H1 (cell line): Measurements from ENCODE around the gene LBH. TPM values are rescaled to one million over a fixed set of nuclear protein-coding genes. Genes with fewer than 3 reads are reported as not detected.

Source experiments
- CTCF ChIA-PET: fragments of 300-600 bp; sonication (Branson Sonifier 250); formaldehyde crosslinking; loops from one replicate; lab custom pipeline; 2021; ENCODE audit not compliant: partially characterized antibody; lab: Charles Lee
- POLR2A ChIA-PET: fragments of 300-600 bp; sonication (Branson Sonifier 250); formaldehyde crosslinking; loops from one replicate; lab custom pipeline; 2021; ENCODE audit warnings: inconsistent platforms; ENCODE audit not compliant: partially characterized antibody; lab: Charles Lee
- DNase-seq, 2 experiments: peaks; one replicate each; pipeline versions ENCODE4 v3.0.0 to v3.0.0-alpha.2; 2010 to 2022; ENCODE audit warnings: low spot score in 2 of 2, low read depth in 1 of 2, mixed read lengths in 1 of 2
- FAIRE-seq: peaks from 2 replicates; lab custom pipeline; 2011; peaks lifted over from hg19 to GRCh38; lab: Jason Lieb, UNC
- H2AFZ ChIP-seq: 2 replicates; pipeline ENCODE4 v1.8.1; 2012; ENCODE audit warnings: low read length, inconsistent platforms
- H2AK5ac ChIP-seq: 2 replicates; pipeline ENCODE4 v1.6.1; 2013; ENCODE audit warnings: low read depth, low read length
- H2BK120ac ChIP-seq: replicated peaks from 2 replicates; pipeline ENCODE3; 2013; ENCODE audit warnings: low read depth, low read length, inconsistent platforms
- H2BK12ac ChIP-seq: 2 replicates; pipeline ENCODE4 v1.6.1; 2013; ENCODE audit warnings: low read depth, low read length
- H2BK15ac ChIP-seq: 2 replicates; pipeline ENCODE4 v1.6.1; 2013; ENCODE audit warnings: low read length
- H2BK20ac ChIP-seq: 2 replicates; pipeline ENCODE4 v1.6.1; 2013; ENCODE audit warnings: low read length
- H2BK5ac ChIP-seq: 2 replicates; pipeline ENCODE4 v1.6.1; 2013; ENCODE audit warnings: low read depth, low read length
- H3K14ac ChIP-seq: 2 replicates; pipeline ENCODE4 v1.6.1; 2013; ENCODE audit warnings: inconsistent platforms; ENCODE audit not compliant: insufficient read length
- H3K18ac ChIP-seq: 2 replicates; pipeline ENCODE4 v1.6.1; 2013; ENCODE audit warnings: low read length; ENCODE audit errors: extremely low read depth
- H3K23ac ChIP-seq: 2 replicates; pipeline ENCODE4 v1.6.1; 2013; ENCODE audit warnings: inconsistent platforms; ENCODE audit not compliant: insufficient read length
- H3K23me2 ChIP-seq: 2 replicates; pipeline ENCODE4 v1.6.1; 2013; ENCODE audit warnings: low read depth, low read length
- H3K27ac ChIP-seq: 2 replicates; pipeline ENCODE4 v1.6.1; 2011; ENCODE audit warnings: low read depth, low read length, inconsistent platforms
- H3K27me3 ChIP-seq, 4 experiments: replicated peaks in 1 of 4; 1 replicate in 1 of 4; 2 replicates in 3 of 4; pipeline versions ENCODE4 v1.6.1 to v1.8.1; 2011 to 2013; ENCODE audit warnings: low read length in 3 of 4, mild to moderate bottlenecking in 3 of 4, inconsistent platforms in 2 of 4, mixed read lengths in 2 of 4, moderate library complexity in 1 of 4; ENCODE audit not compliant: control insufficient read depth in 3 of 4, insufficient read depth in 3 of 4; ENCODE audit errors: extremely low read depth in 1 of 4
- H3K36me3 ChIP-seq, 4 experiments: 2 replicates each; pipeline versions ENCODE4 v1.6.1 to v1.8.1; 2011 to 2013; ENCODE audit warnings: mild to moderate bottlenecking in 4 of 4, low read length in 3 of 4, moderate library complexity in 2 of 4, control low read depth in 1 of 4, inconsistent platforms in 1 of 4; ENCODE audit not compliant: insufficient read depth in 4 of 4, control insufficient read depth in 2 of 4
- H3K4ac ChIP-seq: replicated peaks from 2 replicates; pipeline ENCODE3; 2013; ENCODE audit warnings: low read length, low read depth, mixed read lengths, inconsistent platforms; ENCODE audit not compliant: insufficient read length
- H3K4me1 ChIP-seq, 4 experiments: replicated peaks in 1 of 4; 1 replicate in 1 of 4; 2 replicates in 3 of 4; pipeline versions ENCODE4 v1.6.1 to v1.8.1; 2011 to 2013; ENCODE audit warnings: low read length in 3 of 4, inconsistent platforms in 2 of 4, mixed read lengths in 1 of 4; ENCODE audit not compliant: insufficient read depth in 4 of 4, control insufficient read depth in 3 of 4
- H3K4me2 ChIP-seq, 2 experiments: 2 replicates each; pipeline versions ENCODE4 v1.6.1 to v1.8.1; 2011 to 2013; ENCODE audit warnings: low read depth in 2 of 2, low read length in 2 of 2, control low read depth in 1 of 2, inconsistent platforms in 1 of 2, mild to moderate bottlenecking in 1 of 2; ENCODE audit not compliant: insufficient read depth in 1 of 2
- H3K4me3 ChIP-seq, 4 experiments: fragments of 200-600, 300-600 bp in 1 of 4; sonication (generic), shearing (Covaris generic), sonication (Bioruptor Twin) in 1 of 4; 2 replicates each; pipeline versions ENCODE4 v1.5.1 to v1.8.1; 2011 to 2016; ENCODE audit warnings: low read length in 4 of 4, low read depth in 3 of 4, control low read depth in 2 of 4, inconsistent platforms in 2 of 4, mild to moderate bottlenecking in 2 of 4, mixed read lengths in 1 of 4, moderate library complexity in 1 of 4; ENCODE audit not compliant: insufficient read depth in 2 of 4; ENCODE audit errors: extremely low read depth in 1 of 4
- H3K56ac ChIP-seq: replicated peaks from 2 replicates; pipeline ENCODE3; 2013; ENCODE audit warnings: low read depth, mild to moderate bottlenecking, mixed read lengths, low read length, inconsistent platforms; ENCODE audit not compliant: insufficient read length
- H3K79me1 ChIP-seq: 2 replicates; pipeline ENCODE4 v1.6.1; 2013; ENCODE audit warnings: low read depth, low read length, control low read depth
- H3K79me2 ChIP-seq, 2 experiments: 2 replicates each; pipeline versions ENCODE4 v1.6.1 to v1.8.1; 2012 to 2013; ENCODE audit warnings: low read length in 2 of 2, mild to moderate bottlenecking in 2 of 2, inconsistent platforms in 1 of 2; ENCODE audit not compliant: insufficient read depth in 2 of 2, control insufficient read depth in 1 of 2
- H3K9ac ChIP-seq, 4 experiments: replicated peaks in 1 of 4; 1 replicate in 1 of 4; 2 replicates in 3 of 4; pipeline versions ENCODE4 v1.6.1 to v1.8.1; 2011 to 2013; ENCODE audit warnings: low read depth in 3 of 4, low read length in 3 of 4, control low read depth in 2 of 4, mild to moderate bottlenecking in 2 of 4, moderate library complexity in 2 of 4, inconsistent platforms in 1 of 4; ENCODE audit errors: extremely low read depth in 1 of 4
- H3K9me3 ChIP-seq, 2 experiments: 2 replicates each; pipeline versions ENCODE4 v1.6.1 to v1.8.1; 2012 to 2013; ENCODE audit warnings: mild to moderate bottlenecking in 2 of 2, moderate library complexity in 2 of 2, control low read depth in 1 of 2, inconsistent platforms in 1 of 2, low read depth in 1 of 2, low read length in 1 of 2, mixed read lengths in 1 of 2; ENCODE audit not compliant: insufficient read depth in 2 of 2
- H4K20me1 ChIP-seq, 2 experiments: replicated peaks in 1 of 2; 2 replicates each; pipeline versions ENCODE3 to v1.8.1; 2011 to 2013; ENCODE audit warnings: inconsistent platforms in 2 of 2, low read length in 2 of 2, mild to moderate bottlenecking in 1 of 2; ENCODE audit not compliant: insufficient read depth in 2 of 2, control insufficient read depth in 1 of 2
- H4K5ac ChIP-seq: 2 replicates; pipeline ENCODE4 v1.6.1; 2013; ENCODE audit warnings: low read length, low read depth, mixed read lengths, inconsistent platforms; ENCODE audit not compliant: insufficient read length
- H4K8ac ChIP-seq: 2 replicates; pipeline ENCODE4 v1.8.0; 2013; ENCODE audit warnings: mild to moderate bottlenecking, moderate library complexity, low read length, inconsistent platforms; ENCODE audit not compliant: insufficient read depth; ENCODE audit errors: extremely low read depth
- H4K91ac ChIP-seq: replicated peaks from 2 replicates; pipeline ENCODE3; 2013; ENCODE audit warnings: low read length, mixed read lengths, inconsistent platforms; ENCODE audit not compliant: insufficient read length
- CBX5 ChIP-seq: fragments of 300-800, 300-1000 bp; sonication (generic); IDR thresholded peaks from 2 replicates; pipeline ENCODE4 v1.7.1; 2016; ENCODE audit warnings: antibody characterized with exemption, low read length, low read depth
- JUN ChIP-seq: IDR thresholded peaks from 2 replicates; pipeline ENCODE4 v1.6.1; 2011; ENCODE audit warnings: low read depth, mild to moderate bottlenecking, improper control_type of control experiment, low read length
- KDM4A ChIP-seq: IDR thresholded peaks from one replicate; pipeline ENCODE4 v1.7.1; 2012; ENCODE audit warnings: low read depth, mild to moderate bottlenecking, moderate library complexity, low read length, inconsistent platforms; ENCODE audit not compliant: severe bottlenecking
- POU5F1 ChIP-seq: IDR thresholded peaks from 2 replicates; pipeline ENCODE4 v1.6.1; 2011; ENCODE audit warnings: low read depth, mild to moderate bottlenecking, low read length, moderate library complexity
- RXRA ChIP-seq: IDR thresholded peaks from 2 replicates; pipeline ENCODE4 v1.6.1; 2011; ENCODE audit warnings: low read depth, mild to moderate bottlenecking, low read length, moderate library complexity; ENCODE audit not compliant: insufficient read depth
- SP1 ChIP-seq: IDR thresholded peaks from 2 replicates; pipeline ENCODE4 v1.6.1; 2011; ENCODE audit warnings: low read depth, low read length
- TAF1 ChIP-seq: IDR thresholded peaks from 2 replicates; pipeline ENCODE4 v1.6.1; 2011; ENCODE audit warnings: mild to moderate bottlenecking, low read depth, low read length
- polyA plus RNA-seq, 7 experiments: library from polyadenylated mRNA; depleted of rRNA in 3 of 7; stranded (reverse) in 5 of 7; unstranded in 2 of 7; fragments of >200 nt in 5 of 7; fragments of 200-250 nt in 2 of 7; gene quantifications; 1 replicate in 5 of 7; 2 replicates in 1 of 7; 4 replicates in 1 of 7; pipeline versions ENCODE4 v1.2.1 to v1.2.3, GENCODE V29; 2011 to 2013; ENCODE audit warnings: missing spikeins in 2 of 7, mixed read lengths in 2 of 7
- total RNA-seq: library from RNA; stranded (reverse); fragmentation: NEBNext Ultra II Directional; extraction: Animal tissue kit (Norgen Biotek cat#: 25700); gene quantifications from 2 replicates; pipeline ENCODE4 v1.2.1, GENCODE V29; 2021
- TF ChIP-seq, protein P1 (sequence below): IDR thresholded peaks from 2 replicates; pipeline ENCODE4 v1.6.1; 2012; ENCODE audit warnings: inconsistent platforms

The LBH gene
- total and polyA plus RNA-seq, 2 of the 8 experiments (the other 6 are each of a cell fraction or from before 2014, with no cell fraction given): 25.7 to 34.5 TPM

DNA sequence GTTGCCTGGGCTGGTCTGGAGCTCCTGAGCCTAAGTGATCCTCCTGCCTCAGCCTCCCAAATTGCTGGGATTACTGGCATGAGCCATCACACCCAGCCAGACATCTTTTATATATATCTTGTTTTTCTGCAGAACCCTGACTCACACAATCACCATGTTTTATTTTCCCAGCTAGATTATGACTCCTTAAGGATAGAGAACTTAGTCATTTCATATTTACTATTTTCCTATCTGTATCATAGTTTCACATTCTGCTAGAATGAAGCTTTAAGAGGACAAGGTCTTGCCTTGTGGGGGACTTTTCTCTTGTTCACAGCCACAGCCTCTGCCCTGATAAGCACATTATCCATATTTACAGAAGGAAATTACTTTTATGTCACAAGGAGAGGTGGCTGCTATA is 73.9 kb downstream of the LBH start:
- H3K36me3 ChIP-seq: no peaks in the 10 kb centered on the region
- no peak overlapping the region for H2AK5ac ChIP-seq
- FAIRE-seq (no peak), DNase-seq (no peak)
- no peak overlapping the region for H3K4me3 ChIP-seq
- no peak overlapping the region for H2AFZ ChIP-seq
- no peak overlapping the region for H2BK20ac ChIP-seq
- no peaks in the 10 kb centered on the region for H3K79me2 ChIP-seq
- no peak overlapping the region for H3K27ac ChIP-seq
- H4K5ac ChIP-seq: no peak overlapping the region
- no peak overlapping the region for H3K9ac ChIP-seq
- H3K14ac ChIP-seq: no peak overlapping the region
- no peak overlapping the region for H4K91ac ChIP-seq
- no peak overlapping the region for H3K4ac ChIP-seq
- H3K79me1 ChIP-seq: no peaks in the 10 kb centered on the region
- H2BK120ac ChIP-seq: no peak overlapping the region
- no peak for TF ChIP-seq TAF1
- TF ChIP-seq KDM4A: no peak
- TF ChIP-seq CBX5: no peak
- TF ChIP-seq RXRA: no peak
- TF ChIP-seq, protein P1, sequence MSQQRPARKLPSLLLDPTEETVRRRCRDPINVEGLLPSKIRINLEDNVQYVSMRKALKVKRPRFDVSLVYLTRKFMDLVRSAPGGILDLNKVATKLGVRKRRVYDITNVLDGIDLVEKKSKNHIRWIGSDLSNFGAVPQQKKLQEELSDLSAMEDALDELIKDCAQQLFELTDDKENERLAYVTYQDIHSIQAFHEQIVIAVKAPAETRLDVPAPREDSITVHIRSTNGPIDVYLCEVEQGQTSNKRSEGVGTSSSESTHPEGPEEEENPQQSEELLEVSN: no peak
- no peak for TF ChIP-seq SP1
- TF ChIP-seq JUN: no peak
- TF ChIP-seq POU5F1: no peak
- no peak overlapping the region for H3K56ac ChIP-seq
- H3K18ac ChIP-seq: no peak overlapping the region
- no peak overlapping the region for H4K8ac ChIP-seq
- peaks cover 0 to 7% (median 4%) of the 10 kb centered on the region in 4 experiments; a peak in 4 of 7 replicates for H3K27me3 ChIP-seq
- CTCF ChIA-PET: interaction anchor here (0.9 to 2.0 kb wide), 3 partner anchors 30 to 407 kb away, joined by 4 to 5 read pairs (median 5); no protein-coding TSS in a partner anchor
- peaks cover 6 to 25% (median 8%) of the 10 kb centered on the region in 4 experiments for H3K4me1 ChIP-seq
- POLR2A ChIA-PET: no interaction called here
- H3K23me2 ChIP-seq: no peaks in the 10 kb centered on the region
- H2BK12ac ChIP-seq: no peak overlapping the region
- H3K23ac ChIP-seq: no peak overlapping the region
- no peak overlapping the region for H2BK15ac ChIP-seq
- no peaks in the 10 kb centered on the region for H3K9me3 ChIP-seq
- no peak overlapping the region for H2BK5ac ChIP-seq
- no peak overlapping the region for H3K4me2 ChIP-seq
- no peaks in the 10 kb centered on the region for H4K20me1 ChIP-seq
